Measurements from ENCODE around the gene OR51B4. TPM values are rescaled to one million over a fixed set of nuclear protein-coding genes. Genes with fewer than 3 reads are reported as not detected.

Gene OR51B4
- total RNA-seq, 1 experiment from 2014 or later, result not detected

DNA sequence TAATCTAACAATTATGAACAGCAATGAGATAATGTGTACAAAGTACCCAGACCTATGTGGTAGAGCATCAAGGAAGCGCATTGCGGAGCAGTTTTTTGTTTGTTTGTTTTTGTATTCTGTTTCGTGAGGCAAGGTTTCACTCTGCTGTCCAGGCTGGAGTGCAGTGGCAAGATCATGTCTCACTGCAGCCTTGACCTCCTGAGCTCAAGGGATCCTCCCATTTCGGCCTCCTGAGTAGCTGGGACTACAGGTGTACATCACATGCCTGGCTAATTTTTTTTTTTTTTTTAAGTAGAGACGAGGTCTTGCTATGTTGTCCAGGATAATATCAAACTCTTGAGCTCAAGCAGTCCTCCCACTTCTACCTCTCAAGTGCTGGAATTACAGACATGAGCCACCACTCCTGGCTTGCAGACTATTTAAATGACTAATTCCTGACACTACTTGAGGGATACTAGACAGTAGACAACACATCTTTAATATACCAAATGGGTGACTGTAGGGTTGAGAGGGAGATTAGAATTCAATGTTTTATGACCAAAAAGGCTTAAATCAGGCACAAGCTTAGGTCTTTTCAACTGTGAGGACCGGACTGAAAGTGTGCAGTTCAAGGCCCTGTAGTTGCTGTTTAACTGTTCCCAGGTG, 12.7 kb downstream of the OR51B4 start:
- Mint-ChIP-seq H3K4me3 (no peak overlapping the region), H3K4me1 (no peaks in the 10 kb centered on the region), H3K9me3 (no peaks in the 10 kb centered on the region), H3K36me3 (ENCODE audit: insufficient read depth in 1 of 3, low read depth in 3 of 3) (0 out of 7 replicates have a peak, but pooled peaks cover 0 to 1% (median 0%) of the 10 kb centered on the region in 3 experiments), H3K27ac (no peak overlapping the region; a peak in 1 of 7 replicates), H3K27me3 (ENCODE audit: low read depth) (no peaks in the 10 kb centered on the region; the same call in 1 of the 2 replicates)
- DNase-seq, result no peak
- Histone ChIP-seq H4K20me1 (ENCODE audit: control insufficient read depth, insufficient read depth, insufficient read length) (no peaks in the 10 kb centered on the region), H3K14ac (ENCODE audit: insufficient read depth, low read length) (no peak overlapping the region), H3K23ac (ENCODE audit: insufficient read length, low read depth, low read length) (no peak overlapping the region), H3K23me2 (ENCODE audit: insufficient read length, low read depth, low read length, poor library complexity, severe bottlenecking) (no peaks in the 10 kb centered on the region), H3K9me3 (ENCODE audit: control insufficient read depth, low read depth, low read length) (no peaks in the 10 kb centered on the region), H4K8ac (replicated peaks; ENCODE audit: insufficient read length, low read depth, low read length) (no peak overlapping the region), H3K4me2 (ENCODE audit: insufficient read depth, insufficient read length, low read length) (no peak overlapping the region), H2AFZ (ENCODE audit: low read length) (no peak overlapping the region), H2BK12ac (ENCODE audit: insufficient read length, low read depth, low read length) (no peak overlapping the region), H2BK120ac (ENCODE audit: low read depth, low read length, poor library complexity, severe bottlenecking) (no peak overlapping the region), H3K4ac (ENCODE audit: low read depth, low read length) (no peak overlapping the region), H3T11ph (ENCODE audit: low read length) (no peak overlapping the region), H2BK5ac (ENCODE audit: insufficient read length, low read length) (no peak overlapping the region), H2AK5ac (ENCODE audit: insufficient read length, low read length) (no peak overlapping the region), H2BK15ac (ENCODE audit: low read depth, low read length) (no peak overlapping the region), H3K79me2 (ENCODE audit: insufficient read depth, low read length) (no peaks in the 10 kb centered on the region), H3K27me3 (ENCODE audit: insufficient read depth, low read length) (no peaks in the 10 kb centered on the region), H2BK20ac (ENCODE audit: low read depth, low read length, poor library complexity, severe bottlenecking) (no peak overlapping the region), H4K5ac (ENCODE audit: insufficient read length, low read depth, low read length) (no peak overlapping the region), H3K56ac (ENCODE audit: insufficient read length, low read depth, low read length) (no peak overlapping the region), H3K4me1 (ENCODE audit: insufficient read depth, low read length) (no peaks in the 10 kb centered on the region), H3K79me1 (ENCODE audit: insufficient read depth, low read depth, low read length, poor library complexity, severe bottlenecking) (no peaks in the 10 kb centered on the region), H3K18ac (ENCODE audit: insufficient read length, low read depth, low read length) (no peak overlapping the region), H3K27ac (ENCODE audit: insufficient read length, low read depth, low read length) (no peak overlapping the region), H4K91ac (ENCODE audit: insufficient read length, low read depth, low read length) (no peak overlapping the region), H3K9ac (ENCODE audit: extremely low read depth, insufficient read length, low read length) (no peak overlapping the region)
- WGBS (ENCODE audit: extremely low coverage, insufficient read length, low lambda C conversion rate), result no CpG with 5 or more reads among the region's 6 CpGs
- TF ChIP-seq, protein P1, sequence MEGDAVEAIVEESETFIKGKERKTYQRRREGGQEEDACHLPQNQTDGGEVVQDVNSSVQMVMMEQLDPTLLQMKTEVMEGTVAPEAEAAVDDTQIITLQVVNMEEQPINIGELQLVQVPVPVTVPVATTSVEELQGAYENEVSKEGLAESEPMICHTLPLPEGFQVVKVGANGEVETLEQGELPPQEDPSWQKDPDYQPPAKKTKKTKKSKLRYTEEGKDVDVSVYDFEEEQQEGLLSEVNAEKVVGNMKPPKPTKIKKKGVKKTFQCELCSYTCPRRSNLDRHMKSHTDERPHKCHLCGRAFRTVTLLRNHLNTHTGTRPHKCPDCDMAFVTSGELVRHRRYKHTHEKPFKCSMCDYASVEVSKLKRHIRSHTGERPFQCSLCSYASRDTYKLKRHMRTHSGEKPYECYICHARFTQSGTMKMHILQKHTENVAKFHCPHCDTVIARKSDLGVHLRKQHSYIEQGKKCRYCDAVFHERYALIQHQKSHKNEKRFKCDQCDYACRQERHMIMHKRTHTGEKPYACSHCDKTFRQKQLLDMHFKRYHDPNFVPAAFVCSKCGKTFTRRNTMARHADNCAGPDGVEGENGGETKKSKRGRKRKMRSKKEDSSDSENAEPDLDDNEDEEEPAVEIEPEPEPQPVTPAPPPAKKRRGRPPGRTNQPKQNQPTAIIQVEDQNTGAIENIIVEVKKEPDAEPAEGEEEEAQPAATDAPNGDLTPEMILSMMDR (conservative IDR thresholded peaks at IDR 0.05), result no peak

Data from H9 (cell line).